Activated CD8-positive, alpha-beta T cell treated with anti-CD3 and anti-CD28 coated beads for 36 hours (primary cell): ENCODE results near the gene LITAFD. TPM values are rescaled to one million over a fixed set of nuclear protein-coding genes. Genes with fewer than 3 reads are reported as not detected.

Experiments used
- ATAC-seq: fragments of 200-7000 bp; cut with Tn5 transposase; one replicate; pipeline ENCODE4 v1.10.0; 2021; ENCODE audit warnings: mild to moderate bottlenecking, moderate library complexity
- CTCF ChIA-PET: fragments of 350-600 bp; sonication (Branson Sonifier 250); formaldehyde crosslinking; loops from one replicate; lab custom pipeline; 2021; ENCODE audit warnings: antibody characterized with exemption; lab: Charles Lee
- POLR2A ChIA-PET: fragments of 350-600 bp; sonication (Branson Sonifier 250); formaldehyde crosslinking; loops from one replicate; lab custom pipeline; 2021; ENCODE audit warnings: antibody characterized with exemption; lab: Charles Lee
- DNase-seq: peaks from one replicate; pipeline ENCODE4 v3.0.0-alpha.2; 2020
- H3K27ac Mint-ChIP-seq: one replicate; pipeline ENCODE4 v1.8.0; 2021; ENCODE audit warnings: mild to moderate bottlenecking, mixed read lengths
- H3K27me3 Mint-ChIP-seq: one replicate; pipeline ENCODE4 v1.8.0; 2021; ENCODE audit warnings: mixed read lengths
- H3K36me3 Mint-ChIP-seq: one replicate; pipeline ENCODE4 v1.8.0; 2021; ENCODE audit warnings: low read depth, mixed read lengths
- H3K4me1 Mint-ChIP-seq: one replicate; pipeline ENCODE4 v1.8.0; 2021; ENCODE audit warnings: low read depth, mixed read lengths
- H3K4me3 Mint-ChIP-seq: one replicate; pipeline ENCODE4 v1.8.0; 2021; ENCODE audit warnings: mild to moderate bottlenecking, moderate library complexity, mixed read lengths
- H3K9me3 Mint-ChIP-seq: one replicate; pipeline ENCODE4 v1.8.0; 2021; ENCODE audit warnings: mixed read lengths
- CTCF ChIP-seq: fragments of 200-600 bp; IDR thresholded peaks from one replicate; pipeline ENCODE4 v1.8.0; 2022; ENCODE audit warnings: antibody characterized with exemption, mild to moderate bottlenecking
- intact Hi-C: fragments of 100-400 bp; cut with micrococcal nuclease; formaldehyde crosslinking; loops from one replicate; pipeline ENCODE4 v1.10.0; 2022
- total RNA-seq, 2 experiments: library from RNA; stranded (reverse); gene quantifications; one replicate each; pipeline ENCODE4 v1.2.3, GENCODE V29; 2021

LITAFD gene
- total RNA-seq, 2 experiments from 2014 or later: not detected

- ATAC-seq (no peak), DNase-seq (no peak)
- CTCF ChIA-PET: interaction anchor here (1.6 kb wide), 1 partner anchor 7 kb away, joined by 8 read pairs; no protein-coding TSS in a partner anchor
- intact Hi-C loops: no loop called here
- Mint-ChIP-seq H3K4me1 (peaks cover 64% of the 10 kb centered on the region), H3K9me3 (no peaks in the 10 kb centered on the region), H3K4me3 (no peak overlapping the region), H3K36me3 (peaks cover 44% of the 10 kb centered on the region), H3K27me3 (no peaks in the 10 kb centered on the region), H3K27ac (peak overlapping the region; percentile 22)
- TF ChIP-seq CTCF: no peak
- POLR2A ChIA-PET: interaction anchor here (0.7 to 1.9 kb wide), 3 partner anchors 14 to 22 kb away, joined by 3 to 8 read pairs (median 3); no protein-coding TSS in a partner anchor
Measured at GRCh38 chr16:8929086-8929748, 47.1 kb downstream of the LITAFD start.

GRCh38 chr16:8931859-8932258, 49.7 kb downstream of the LITAFD start:
- Mint-ChIP-seq H3K27me3 (no peaks in the 10 kb centered on the region), H3K9me3 (no peaks in the 10 kb centered on the region), H3K4me1 (peaks cover 67% of the 10 kb centered on the region), H3K36me3 (peaks cover 28% of the 10 kb centered on the region), H3K4me3 (no peak overlapping the region), H3K27ac (no peak overlapping the region)
- ATAC-seq: no peak
- POLR2A ChIA-PET: interaction anchor here (1.0 kb wide), 1 partner anchor 17 kb away, joined by 3 read pairs; no protein-coding TSS in a partner anchor
- DNase-seq: peak; percentile 68
- CTCF ChIA-PET: interaction anchor here (1.2 kb wide), 1 partner anchor 16 kb away, joined by 3 read pairs; no protein-coding TSS in a partner anchor
- TF ChIP-seq CTCF: no peak
- intact Hi-C loops: no loop called here

DNA sequence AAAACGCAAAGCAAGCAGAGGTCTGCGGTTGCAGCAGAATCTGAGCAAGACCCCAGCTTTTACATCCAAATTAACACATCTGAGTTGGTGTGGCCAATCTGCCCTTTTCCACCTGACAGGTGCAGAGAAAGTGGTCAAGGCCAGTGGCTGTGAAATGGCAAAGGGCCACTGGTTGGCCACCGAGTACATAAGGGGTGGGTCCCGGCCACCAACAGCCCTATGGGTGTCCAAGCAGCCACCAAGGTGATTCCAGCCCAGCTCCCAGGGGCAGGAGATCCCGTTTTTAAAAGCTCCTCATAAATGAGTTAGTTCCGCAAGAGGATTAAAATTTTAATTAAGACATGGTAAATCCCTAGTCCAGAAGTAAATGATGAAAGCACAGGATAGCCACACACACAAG, 52.5 kb downstream of the LITAFD start:
- Mint-ChIP-seq H3K36me3 (peaks cover 6% of the 10 kb centered on the region), H3K27me3 (no peaks in the 10 kb centered on the region), H3K4me1 (peaks cover 69% of the 10 kb centered on the region), H3K9me3 (no peaks in the 10 kb centered on the region), H3K27ac (no peak overlapping the region), H3K4me3 (no peak overlapping the region)
- no peak for DNase-seq
- TF ChIP-seq CTCF: no peak
- intact Hi-C loops: no loop called here
- ATAC-seq: no peak
- CTCF ChIA-PET: interaction anchor here (0.8 to 5.1 kb wide), 9 partner anchors 9 to 205 kb away, joined by 3 to 72 read pairs (median 4); no protein-coding TSS in a partner anchor
- POLR2A ChIA-PET: interaction anchor here (1.0 kb wide), 1 partner anchor 66 kb away, joined by 3 read pairs; the partner anchor contains the start of gene CARHSP1

Other genes with a start within 250 kb of the LITAFD start
- 1 to 10 TPM; 5.1 TPM for gene ABAT, start 207.7 kb upstream of the LITAFD start, total RNA-seq
- gene TMEM186, start 84.7 kb upstream of the LITAFD start, total RNA-seq: 10 to 100 TPM; 15.3 to 15.4 TPM
- 10 to 100 TPM; 32.7 to 34.3 TPM for gene PMM2, start 84.5 kb upstream of the LITAFD start, total RNA-seq
- gene CARHSP1, start 13.3 kb upstream of the LITAFD start, total RNA-seq: 10 to 100 TPM; 63.9 to 72.6 TPM
- gene USP7, start 81.6 kb downstream of the LITAFD start, total RNA-seq: 100 to 1,000 TPM; 155 to 163 TPM
- gene HAPSTR1, start 209.3 kb downstream of the LITAFD start, total RNA-seq: 10 to 100 TPM; 52.5 to 53.4 TPM